ENCODE measurements around the gene EEFSEC.

- no peak for TF ChIP-seq CTCF (IDR thresholded peaks at IDR 0.05)
- no peak for TF ChIP-seq POLR2A (IDR thresholded peaks at IDR 0.05)
Measured at GRCh38 chr3:128419311-128419710, 266.0 kb downstream of the EEFSEC start.

All from breast epithelium (tissue), 3 donors.